Memory B cell (primary cell): ENCODE results near the gene GRIN1.

ENCODE experiments used
- ATAC-seq: fragments of 150-1000 bp; cut with Tn5 transposase; 2 replicates; pipeline ENCODE4 v1.10.0; 2021; ENCODE audit warnings: low read depth, mild to moderate bottlenecking, moderate library complexity
- DNase-seq, 2 donors: peaks; one replicate each; pipeline ENCODE4 v3.0.0; 2022; ENCODE audit warnings: low spot score in 2 of 2
- H3K27ac Mint-ChIP-seq: one replicate; pipeline ENCODE4 v1.8.0; 2022; ENCODE audit warnings: mild to moderate bottlenecking, moderate library complexity, mixed read lengths
- H3K27me3 Mint-ChIP-seq: one replicate; pipeline ENCODE4 v1.8.0; 2022; ENCODE audit warnings: mixed read lengths
- H3K36me3 Mint-ChIP-seq: one replicate; pipeline ENCODE4 v1.8.0; 2022; ENCODE audit warnings: mild to moderate bottlenecking, mixed read lengths
- H3K4me1 Mint-ChIP-seq: one replicate; pipeline ENCODE4 v1.8.0; 2022; ENCODE audit warnings: mixed read lengths
- H3K4me3 Mint-ChIP-seq: one replicate; pipeline ENCODE4 v1.8.0; 2022; ENCODE audit warnings: mild to moderate bottlenecking, moderate library complexity, mixed read lengths
- H3K9me3 Mint-ChIP-seq: one replicate; pipeline ENCODE4 v1.8.0; 2022; ENCODE audit warnings: mixed read lengths

GRIN1 gene

DNA sequence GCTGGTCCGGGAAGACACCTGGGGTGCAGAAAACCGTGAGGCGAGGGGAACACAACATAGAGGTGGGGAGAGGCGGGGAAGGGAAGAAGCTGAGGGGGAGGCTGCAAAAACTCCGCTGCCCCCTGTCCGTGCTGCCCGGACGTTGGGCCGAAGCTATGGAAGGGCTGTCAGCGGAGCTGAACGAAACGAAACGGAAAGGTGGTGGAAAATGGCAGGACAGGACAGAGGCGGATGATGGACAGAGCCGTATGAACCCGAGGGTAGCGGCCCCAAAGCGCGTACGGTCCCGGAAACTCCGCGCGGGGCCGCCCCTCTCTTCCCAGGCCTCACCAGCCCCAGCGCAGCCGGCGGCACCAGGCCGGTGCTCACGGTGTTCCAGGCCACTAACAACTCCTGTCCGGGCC, 49.1 kb downstream of the GRIN1 start:
- peaks cover 17% of the 10 kb centered on the region for H3K36me3 Mint-ChIP-seq
- H3K9me3 Mint-ChIP-seq: no peaks in the 10 kb centered on the region
- no peak for DNase-seq
- H3K4me3 Mint-ChIP-seq: peak overlapping the region; percentile 95
- peak overlapping the region; percentile 98 for H3K27ac Mint-ChIP-seq
- H3K27me3 Mint-ChIP-seq: no peaks in the 10 kb centered on the region
- H3K4me1 Mint-ChIP-seq: peaks cover 20% of the 10 kb centered on the region
- ATAC-seq: peak; percentile 9

DNA sequence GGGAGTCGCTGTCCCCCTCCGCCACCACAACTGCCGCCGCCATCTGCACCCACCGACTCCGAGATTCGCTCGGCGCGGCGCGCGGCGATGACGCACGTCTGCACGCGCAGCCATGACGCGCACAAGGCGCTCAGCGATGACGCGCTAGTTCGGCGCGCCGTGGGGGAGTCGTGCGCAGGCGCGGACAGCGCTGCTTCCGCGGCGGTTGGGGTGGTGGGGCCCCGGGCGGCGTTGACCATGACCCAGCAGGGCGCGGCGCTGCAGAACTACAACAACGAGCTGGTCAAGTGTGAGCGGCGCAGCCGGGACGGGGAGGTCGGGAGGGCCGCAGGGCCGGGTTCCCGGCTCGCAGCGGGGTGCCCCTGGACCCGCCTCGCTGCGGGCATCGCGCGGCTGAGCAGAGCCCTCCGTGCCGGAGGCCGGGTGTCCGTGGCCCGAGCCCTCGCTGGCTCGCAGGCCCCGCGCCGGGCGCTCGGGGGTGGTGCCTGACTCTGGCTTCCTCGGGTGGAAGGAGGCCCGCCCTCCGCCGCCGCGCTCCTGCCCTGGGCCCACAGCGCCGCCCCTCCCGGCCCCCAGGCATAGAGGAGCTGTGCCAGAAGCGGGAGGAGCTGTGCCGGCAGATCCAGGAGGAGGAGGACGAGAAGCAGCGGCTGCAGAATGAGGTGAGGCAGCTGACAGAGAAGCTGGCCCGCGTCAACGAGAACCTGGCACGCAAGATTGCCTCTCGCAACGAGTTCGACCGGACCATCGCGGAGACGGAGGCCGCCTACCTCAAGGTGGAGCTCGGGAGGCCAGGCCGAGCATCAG, 49.7 kb downstream of the GRIN1 start, which contains the start of the genes ANAPC2 and SSNA1:
TSS of gene ANAPC2 (minus strand) at position 71 of the 807 bp plus-strand sequence. CDS start at position 43, 28 bp downstream.
TSS of gene SSNA1 (plus strand) at position 187 of the 807 bp plus-strand sequence. CDS start at position 238, 51 bp downstream.
- Mint-ChIP-seq H3K4me1 (peaks cover 20% of the 10 kb centered on the region), H3K9me3 (no peaks in the 10 kb centered on the region), H3K27ac (peak within 1 kb of the TSS; percentile 98), H3K36me3 (peaks cover 12% of the 10 kb centered on the region), H3K4me3 (peak within 1 kb of the TSS; percentile 95), H3K27me3 (no peaks in the 10 kb centered on the region)
- DNase-seq (peak; percentile 91 to 99), ATAC-seq (peak; percentile 84)

DNA sequence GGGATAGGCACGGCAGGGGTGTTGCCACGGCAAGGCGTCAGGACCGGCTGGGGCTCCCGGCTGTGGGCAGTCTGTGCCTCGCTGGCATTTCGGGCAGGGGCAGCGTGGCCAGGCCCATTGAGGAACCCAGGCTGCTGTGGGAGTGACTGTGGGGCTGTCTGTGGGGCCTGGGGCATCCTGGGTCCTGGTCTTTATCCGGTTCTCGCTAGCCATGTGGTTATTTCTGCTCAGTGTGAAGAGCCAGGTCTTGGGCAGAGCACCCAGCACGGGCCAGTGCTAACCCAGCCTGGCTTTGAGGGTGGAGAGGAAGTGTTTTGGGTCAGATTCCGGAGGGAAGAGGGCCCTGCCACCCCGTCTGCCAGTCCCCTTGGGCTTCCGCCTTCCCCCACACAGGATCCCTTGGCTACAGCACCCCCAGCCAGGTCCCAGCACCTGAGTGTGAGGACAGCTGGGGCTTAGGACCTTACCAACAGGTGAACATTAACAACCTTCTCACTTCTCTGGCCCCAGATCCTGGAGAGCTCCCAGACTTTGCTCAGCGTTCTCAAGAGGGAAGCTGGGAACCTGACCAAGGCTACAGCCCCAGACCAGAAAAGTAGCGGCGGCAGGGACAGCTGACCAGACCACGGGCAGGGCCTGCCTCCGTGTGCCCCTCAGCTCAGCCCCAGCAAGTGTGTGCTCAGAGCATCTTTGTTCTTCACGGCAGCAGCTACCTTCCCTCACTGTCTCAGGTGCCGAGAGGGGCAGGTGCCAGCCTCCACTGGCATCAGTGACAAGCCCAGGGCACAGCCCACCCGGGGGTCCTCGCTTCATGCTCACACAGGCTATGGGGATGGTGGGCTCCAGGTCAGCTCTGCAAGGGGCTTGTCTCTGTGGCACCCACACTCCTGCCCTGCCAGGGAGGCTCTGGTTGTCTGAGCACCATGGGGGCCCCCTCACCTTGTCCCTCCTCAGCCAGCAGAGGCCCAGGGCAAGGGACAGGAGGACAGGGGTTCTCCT, 50.6 kb downstream of the GRIN1 start:
- H3K4me1 Mint-ChIP-seq: peaks cover 14% of the 10 kb centered on the region
- DNase-seq (no peak), ATAC-seq (no peak)
- peaks cover 6% of the 10 kb centered on the region for H3K36me3 Mint-ChIP-seq
- no peaks in the 10 kb centered on the region for H3K9me3 Mint-ChIP-seq
- H3K27me3 Mint-ChIP-seq: no peaks in the 10 kb centered on the region
- H3K4me3 Mint-ChIP-seq: peak overlapping the region; percentile 89
- peak overlapping the region; percentile 98 for H3K27ac Mint-ChIP-seq

DNA sequence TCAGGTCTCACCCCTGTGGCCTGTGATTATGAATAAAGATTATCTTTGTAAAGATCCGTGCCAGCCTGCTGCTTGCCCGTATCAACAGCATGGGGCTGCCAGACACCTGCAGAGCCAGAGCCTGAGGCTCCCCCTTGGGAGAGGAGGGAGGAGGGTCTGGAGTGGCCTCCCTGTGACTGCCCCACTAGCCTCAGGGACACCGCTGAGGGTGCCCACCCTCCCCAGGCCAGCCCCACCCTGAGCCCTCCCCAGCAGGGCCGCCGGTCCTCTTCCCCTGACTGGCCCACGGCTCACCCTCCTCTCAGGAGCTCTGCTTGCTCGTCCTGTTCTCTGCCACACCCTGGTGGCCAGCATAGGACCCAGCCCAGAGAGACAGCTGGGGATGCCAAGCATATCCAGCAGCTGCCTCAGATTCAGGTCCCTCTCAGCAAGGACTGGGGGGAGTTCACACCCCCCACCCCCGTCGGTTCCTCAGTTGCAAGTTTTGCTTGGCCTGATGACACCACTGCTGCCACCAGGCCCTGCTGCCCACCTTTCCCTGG, 51.4 kb downstream of the GRIN1 start:
- H3K36me3 Mint-ChIP-seq: peaks cover 4% of the 10 kb centered on the region
- ATAC-seq: no peak
- no peaks in the 10 kb centered on the region for H3K9me3 Mint-ChIP-seq
- H3K27ac Mint-ChIP-seq: peak overlapping the region; percentile 82
- no peak for DNase-seq
- peak overlapping the region; percentile 47 for H3K4me3 Mint-ChIP-seq
- H3K27me3 Mint-ChIP-seq: no peaks in the 10 kb centered on the region
- peaks cover 16% of the 10 kb centered on the region for H3K4me1 Mint-ChIP-seq

DNA sequence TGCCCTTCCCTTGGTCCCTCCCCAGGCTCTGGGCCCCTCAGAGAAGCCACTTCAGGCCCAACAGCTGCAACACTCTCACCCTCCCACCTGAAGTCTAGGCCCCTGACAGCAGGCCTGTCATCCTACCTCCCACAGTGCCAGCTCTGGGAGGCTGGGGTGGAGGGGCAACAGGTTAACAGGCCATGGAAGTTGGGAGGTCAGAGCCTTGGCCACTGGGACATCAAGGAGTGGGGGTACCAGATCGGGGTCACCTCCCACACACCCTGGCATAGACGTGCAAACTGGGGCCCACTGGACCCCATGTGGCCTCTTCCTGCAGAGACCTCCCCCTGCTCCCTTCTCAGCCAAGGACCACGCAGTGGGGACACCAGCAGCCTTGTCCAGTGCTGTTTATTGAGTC, 52.3 kb downstream of the GRIN1 start:
- H3K4me3 Mint-ChIP-seq: peak overlapping the region; percentile 47
- peaks cover 4% of the 10 kb centered on the region for H3K36me3 Mint-ChIP-seq
- H3K27me3 Mint-ChIP-seq: no peaks in the 10 kb centered on the region
- DNase-seq (no peak), ATAC-seq (no peak)
- H3K27ac Mint-ChIP-seq: no peak overlapping the region
- H3K4me1 Mint-ChIP-seq: peaks cover 16% of the 10 kb centered on the region
- H3K9me3 Mint-ChIP-seq: no peaks in the 10 kb centered on the region

DNA sequence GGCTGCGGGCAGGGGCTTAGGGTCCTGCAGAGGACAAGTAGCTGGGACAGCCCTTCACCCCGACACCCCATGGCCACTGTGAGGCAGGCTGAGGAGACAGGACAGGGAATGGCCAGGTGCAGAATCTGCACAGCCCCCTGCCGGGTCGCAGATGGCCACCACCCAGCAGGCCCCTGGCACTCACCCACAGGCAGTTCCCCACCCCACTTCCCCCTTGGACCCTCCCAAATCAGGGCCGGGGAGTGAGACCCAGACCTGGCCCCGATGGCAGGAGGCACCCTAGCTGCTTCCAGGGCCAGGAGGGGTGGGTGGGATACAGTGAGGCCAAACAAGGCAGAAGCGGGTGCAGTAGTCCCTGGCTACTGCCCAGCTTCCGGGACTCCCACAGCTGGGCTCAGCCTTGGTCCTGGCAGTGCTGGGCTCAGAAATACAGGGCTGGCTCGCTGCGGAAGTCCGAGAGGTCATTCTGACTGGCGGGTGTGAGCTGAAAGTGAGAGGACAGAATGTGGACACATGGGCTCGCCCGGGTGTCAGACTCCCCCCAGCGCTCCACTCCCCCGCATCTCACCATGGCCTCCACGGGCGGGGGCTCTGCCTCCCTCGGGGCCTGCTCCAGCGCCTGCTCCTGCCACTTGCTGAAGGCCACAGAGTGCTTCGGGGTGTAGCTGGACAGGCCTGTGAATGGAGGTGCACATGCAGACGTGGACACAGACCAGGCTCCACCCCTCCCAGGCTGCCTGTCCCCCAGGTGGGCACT, 52.9 kb downstream of the GRIN1 start:
- H3K4me1 Mint-ChIP-seq: peaks cover 14% of the 10 kb centered on the region
- no peaks in the 10 kb centered on the region for H3K27me3 Mint-ChIP-seq
- no peak overlapping the region for H3K27ac Mint-ChIP-seq
- H3K4me3 Mint-ChIP-seq: no peak overlapping the region
- H3K9me3 Mint-ChIP-seq: no peaks in the 10 kb centered on the region
- peaks cover 4% of the 10 kb centered on the region for H3K36me3 Mint-ChIP-seq
- ATAC-seq (no peak), DNase-seq (no peak)

DNA sequence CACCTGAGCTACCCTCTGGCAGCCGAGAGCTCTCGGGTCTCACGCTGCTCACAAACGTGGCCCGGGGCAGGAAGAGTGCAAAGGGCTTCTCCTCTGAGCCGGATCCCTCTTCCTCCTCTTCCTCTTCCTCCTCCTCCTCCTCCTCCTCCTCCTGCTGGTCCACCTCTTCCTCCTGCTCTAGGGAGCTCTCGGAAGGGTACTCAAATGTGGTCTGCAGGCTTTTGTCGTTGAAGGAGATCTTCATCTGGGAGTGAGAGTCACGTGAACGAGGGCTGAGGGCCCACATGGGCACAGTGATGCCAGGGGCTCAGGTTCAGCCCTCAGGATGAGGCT, 53.5 kb downstream of the GRIN1 start:
- DNase-seq (no peak), ATAC-seq (no peak)
- H3K36me3 Mint-ChIP-seq: peaks cover 4% of the 10 kb centered on the region
- H3K27me3 Mint-ChIP-seq: no peaks in the 10 kb centered on the region
- no peak overlapping the region for H3K4me3 Mint-ChIP-seq
- H3K4me1 Mint-ChIP-seq: peaks cover 12% of the 10 kb centered on the region
- H3K9me3 Mint-ChIP-seq: no peaks in the 10 kb centered on the region
- no peak overlapping the region for H3K27ac Mint-ChIP-seq

DNA sequence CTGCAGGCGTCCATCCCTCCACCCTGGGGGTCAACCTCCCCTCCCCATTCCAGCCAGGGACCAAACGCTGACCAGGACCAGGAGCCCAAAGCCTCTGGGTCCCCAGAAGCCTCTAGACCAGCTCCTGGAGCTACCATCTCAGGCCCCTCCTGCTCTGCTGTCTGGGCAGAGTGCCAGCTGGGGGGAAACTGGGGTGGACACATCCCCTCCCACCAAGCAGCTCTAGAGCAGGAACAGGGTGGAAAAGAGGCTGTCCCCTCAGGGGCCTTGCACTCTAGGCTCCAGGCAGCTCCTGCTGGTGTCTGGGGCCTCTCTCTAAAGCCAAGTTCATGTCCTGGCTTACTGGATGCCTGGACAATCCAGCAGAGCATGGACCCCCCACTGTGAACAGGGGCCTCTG, 53.9 kb downstream of the GRIN1 start:
- peaks cover 11% of the 10 kb centered on the region for H3K4me1 Mint-ChIP-seq
- H3K27ac Mint-ChIP-seq: no peak overlapping the region
- no peak overlapping the region for H3K4me3 Mint-ChIP-seq
- DNase-seq (no peak), ATAC-seq (no peak)
- H3K27me3 Mint-ChIP-seq: no peaks in the 10 kb centered on the region
- H3K36me3 Mint-ChIP-seq: peaks cover 4% of the 10 kb centered on the region
- no peaks in the 10 kb centered on the region for H3K9me3 Mint-ChIP-seq

DNA sequence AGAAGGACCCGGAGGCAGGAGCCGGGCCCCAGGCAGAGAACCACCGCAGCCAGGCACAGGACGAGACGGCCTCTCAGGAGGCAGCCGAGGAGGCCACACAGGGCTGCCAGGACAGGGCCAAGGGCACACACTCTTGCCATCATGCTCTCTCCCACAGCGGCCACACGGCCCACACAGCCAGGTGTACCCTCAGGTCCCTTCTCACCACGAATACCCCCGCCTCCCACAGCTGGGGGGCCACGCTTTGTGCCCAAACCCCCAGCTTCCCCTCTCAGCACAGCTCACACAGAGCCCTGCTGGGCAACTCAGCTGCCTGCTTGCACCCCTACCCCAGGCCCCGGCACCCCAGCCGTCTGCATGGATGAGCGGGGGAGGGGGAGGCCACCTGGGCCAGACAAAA, 54.8 kb downstream of the GRIN1 start:
- H3K27ac Mint-ChIP-seq: no peak overlapping the region

DNA sequence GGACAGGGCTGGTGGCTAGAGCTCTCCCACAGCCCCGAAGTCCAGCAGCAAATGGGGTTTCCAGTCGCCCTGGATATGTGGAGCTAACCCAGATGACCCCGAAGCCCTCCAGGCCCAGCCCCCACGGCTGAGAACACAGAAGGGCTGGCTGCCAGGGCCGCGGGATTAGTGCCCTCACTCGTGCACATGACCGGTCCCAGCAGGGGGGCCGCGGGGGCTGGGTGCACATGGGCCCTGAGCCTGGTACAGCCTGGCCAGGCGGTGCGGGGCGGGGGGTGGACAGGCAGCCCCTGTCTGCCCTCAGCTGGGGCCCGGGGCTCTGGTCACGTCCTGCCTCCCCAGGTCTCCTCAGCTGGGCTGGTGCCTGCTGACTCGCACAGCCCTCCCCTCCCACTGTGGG, 55.4 kb downstream of the GRIN1 start:
- H3K27ac Mint-ChIP-seq: no peak overlapping the region
- ATAC-seq: no peak
- peaks cover 4% of the 10 kb centered on the region for H3K36me3 Mint-ChIP-seq
- H3K9me3 Mint-ChIP-seq: no peaks in the 10 kb centered on the region
- H3K27me3 Mint-ChIP-seq: no peaks in the 10 kb centered on the region
- no peak overlapping the region for H3K4me3 Mint-ChIP-seq
- peaks cover 9% of the 10 kb centered on the region for H3K4me1 Mint-ChIP-seq
- DNase-seq: no peak

More for the DNA sequence above, 54.8 kb downstream of the GRIN1 start:
- no peak overlapping the region for H3K4me3 Mint-ChIP-seq
- no peaks in the 10 kb centered on the region for H3K27me3 Mint-ChIP-seq
- peaks cover 4% of the 10 kb centered on the region for H3K36me3 Mint-ChIP-seq
- H3K4me1 Mint-ChIP-seq: peaks cover 13% of the 10 kb centered on the region
- ATAC-seq: no peak
- no peak for DNase-seq
- no peaks in the 10 kb centered on the region for H3K9me3 Mint-ChIP-seq

DNA sequence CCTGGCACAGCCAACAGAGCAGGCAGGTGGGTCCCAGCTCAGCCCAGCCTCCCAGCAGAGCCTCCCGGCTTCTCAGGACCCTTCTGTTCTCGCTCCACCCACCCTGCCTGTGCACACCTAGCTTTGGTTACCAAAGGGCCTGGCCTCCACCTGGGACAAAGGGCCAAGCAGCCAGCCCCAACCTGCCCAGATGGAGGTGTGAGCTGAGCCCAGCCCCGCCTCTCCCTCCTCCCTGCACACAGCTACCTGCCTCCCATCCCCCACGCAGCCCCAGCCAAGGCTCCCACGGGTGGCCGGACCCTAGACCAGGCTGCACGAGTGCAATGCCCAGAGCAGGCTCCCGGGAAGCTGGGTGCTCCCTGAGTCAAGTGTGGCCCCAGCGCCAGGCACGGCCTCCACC, 56.0 kb downstream of the GRIN1 start:
- Mint-ChIP-seq H3K27me3 (no peaks in the 10 kb centered on the region), H3K36me3 (peaks cover 4% of the 10 kb centered on the region), H3K4me1 (peaks cover 9% of the 10 kb centered on the region), H3K4me3 (no peak overlapping the region), H3K9me3 (no peaks in the 10 kb centered on the region), H3K27ac (no peak overlapping the region)
- DNase-seq (no peak), ATAC-seq (no peak)

DNA sequence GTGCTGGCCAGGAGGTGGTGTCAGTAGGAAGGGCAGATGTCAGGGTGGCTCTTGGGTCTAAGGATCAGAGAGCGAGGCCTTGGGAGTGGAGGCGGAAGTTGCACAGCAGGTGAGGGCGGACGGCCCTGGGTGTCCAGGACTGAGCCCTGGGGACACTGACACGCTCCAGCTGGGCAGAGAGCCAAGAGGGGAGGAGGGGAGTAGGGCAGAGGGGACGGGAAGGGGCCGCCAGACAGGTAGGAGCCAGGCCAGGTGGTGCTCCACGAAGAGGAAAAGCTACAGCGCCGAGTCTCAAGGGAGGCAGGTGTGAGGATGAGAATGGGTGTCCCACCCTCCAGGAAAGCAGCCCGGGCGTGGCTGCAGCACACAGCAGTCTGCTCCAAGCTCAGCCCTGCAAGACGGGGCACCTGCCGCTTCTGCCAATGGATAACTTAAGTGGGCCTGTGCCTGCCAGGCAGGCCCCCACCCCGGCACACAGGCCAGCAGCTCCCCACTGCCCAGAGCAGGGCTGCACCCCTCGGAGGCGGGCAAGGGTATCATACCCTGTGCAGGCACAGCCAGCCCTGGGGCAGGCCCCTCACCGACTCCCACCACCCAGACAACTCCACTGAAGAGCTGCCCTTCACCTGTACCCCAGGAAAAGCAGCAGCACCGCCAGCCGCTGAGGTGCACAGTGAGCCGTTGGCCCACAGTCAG, 56.7 kb downstream of the GRIN1 start:
- Mint-ChIP-seq H3K4me3 (no peak overlapping the region), H3K27me3 (no peaks in the 10 kb centered on the region), H3K36me3 (peaks cover 4% of the 10 kb centered on the region), H3K4me1 (peaks cover 9% of the 10 kb centered on the region), H3K9me3 (no peaks in the 10 kb centered on the region), H3K27ac (no peak overlapping the region)
- DNase-seq (no peak), ATAC-seq (no peak)
